Transverse colon (tissue), 4 donors: ENCODE measurements around the gene TTC28.

Experiments
- POLR2AphosphoS5 ChIP-seq, 3 donors: sonication (generic); formaldehyde crosslinking; IDR thresholded peaks; one replicate each; pipeline ENCODE4 v1.6.1; 2016; ENCODE audit warnings: antibody characterized with exemption in 3 of 3
- TF ChIP-seq, protein P1 (sequence below), 5 experiments: fragments of 200-600 bp in 3 of 5; fragments of 450-650 bp in 2 of 5; sonication (generic) in 3 of 5; IDR thresholded peaks; 1 replicate in 2 of 5; 2 replicates in 3 of 5; pipeline ENCODE4 v1.5.1; 2016 to 2017; ENCODE audit warnings: antibody characterized with exemption in 5 of 5, inconsistent platforms in 3 of 5, mild to moderate bottlenecking in 2 of 5, moderate library complexity in 1 of 5

DNA sequence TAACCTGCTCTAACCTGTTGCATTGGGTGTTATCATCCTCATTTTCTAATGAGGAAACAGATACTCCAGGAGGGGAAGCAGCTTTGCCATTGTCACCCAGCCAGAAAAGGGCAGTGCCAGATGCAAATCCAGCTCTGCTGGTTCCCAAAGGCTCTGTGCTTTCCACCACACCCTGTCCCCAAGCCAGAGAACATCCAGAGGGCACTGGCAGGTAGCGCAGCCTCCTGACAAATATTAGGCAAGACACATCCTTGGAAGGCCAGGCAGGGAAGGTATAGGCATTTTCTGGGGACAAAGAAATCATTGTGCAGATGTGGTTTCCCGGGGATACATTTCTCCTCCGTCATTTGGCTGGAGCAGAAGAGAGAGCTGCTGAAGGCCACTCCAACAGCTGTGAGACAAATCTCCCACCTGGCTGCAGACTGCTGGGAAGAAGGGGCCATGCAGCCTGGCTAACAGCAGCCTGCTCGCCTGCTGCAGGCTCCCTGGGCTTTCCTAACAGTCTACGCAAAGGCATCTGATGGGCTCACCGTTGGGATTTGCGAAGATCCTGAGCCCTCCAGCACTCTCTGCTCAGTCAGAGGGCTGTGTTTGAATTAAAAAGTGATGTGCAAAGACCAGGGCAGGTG, 666.7 kb downstream of the TTC28 start:
- TF ChIP-seq, protein P1, sequence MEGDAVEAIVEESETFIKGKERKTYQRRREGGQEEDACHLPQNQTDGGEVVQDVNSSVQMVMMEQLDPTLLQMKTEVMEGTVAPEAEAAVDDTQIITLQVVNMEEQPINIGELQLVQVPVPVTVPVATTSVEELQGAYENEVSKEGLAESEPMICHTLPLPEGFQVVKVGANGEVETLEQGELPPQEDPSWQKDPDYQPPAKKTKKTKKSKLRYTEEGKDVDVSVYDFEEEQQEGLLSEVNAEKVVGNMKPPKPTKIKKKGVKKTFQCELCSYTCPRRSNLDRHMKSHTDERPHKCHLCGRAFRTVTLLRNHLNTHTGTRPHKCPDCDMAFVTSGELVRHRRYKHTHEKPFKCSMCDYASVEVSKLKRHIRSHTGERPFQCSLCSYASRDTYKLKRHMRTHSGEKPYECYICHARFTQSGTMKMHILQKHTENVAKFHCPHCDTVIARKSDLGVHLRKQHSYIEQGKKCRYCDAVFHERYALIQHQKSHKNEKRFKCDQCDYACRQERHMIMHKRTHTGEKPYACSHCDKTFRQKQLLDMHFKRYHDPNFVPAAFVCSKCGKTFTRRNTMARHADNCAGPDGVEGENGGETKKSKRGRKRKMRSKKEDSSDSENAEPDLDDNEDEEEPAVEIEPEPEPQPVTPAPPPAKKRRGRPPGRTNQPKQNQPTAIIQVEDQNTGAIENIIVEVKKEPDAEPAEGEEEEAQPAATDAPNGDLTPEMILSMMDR (IDR thresholded peaks at IDR 0.05): no peak
- no peak for TF ChIP-seq POLR2AphosphoS5 (IDR thresholded peaks at IDR 0.05)
